ENCODE results near the gene AICDA. TPM values are rescaled to one million over a fixed set of nuclear protein-coding genes. Genes with fewer than 3 reads are reported as not detected.

AICDA gene
- total RNA-seq, 1 experiment from 2014 or later: not detected

- ChIA-PET CTCF (interaction anchor here (1.4 to 1.7 kb wide), 2 partner anchors 15 to 98 kb away, joined by 4 read pairs; no protein-coding TSS in a partner anchor), POLR2A (interaction anchor here (0.7 kb wide), 1 partner anchor 15 kb away, joined by 4 read pairs; no protein-coding TSS in a partner anchor), RAD21 (ENCODE audit: low non-redundant PET in 1 of 2, low total read pairs in 2 of 2, uncharacterized antibody in 2 of 2, unreplicated experiment in 2 of 2) (no interaction called here)
- no peak for TF ChIP-seq ZFX (IDR thresholded peaks at IDR 0.05)
- no peak for TF ChIP-seq CBX3 (IDR thresholded peaks at IDR 0.05; ENCODE audit: low read depth)
- no peak for TF ChIP-seq REST (IDR thresholded peaks at IDR 0.05; ENCODE audit: low read depth)
- TF ChIP-seq SIN3A (IDR thresholded peaks at IDR 0.05; ENCODE audit: low read depth): no peak
- TF ChIP-seq SRF (IDR thresholded peaks at IDR 0.05; ENCODE audit: low read depth): no peak
- no peak for TF ChIP-seq ELF1 (IDR thresholded peaks at IDR 0.05; ENCODE audit: borderline replicate concordance, low read depth)
- TF ChIP-seq ZBTB33 (IDR thresholded peaks at IDR 0.05; ENCODE audit: extremely low read depth, insufficient replicate concordance, low read length): no peak
- no peak for TF ChIP-seq CTCF (IDR thresholded peaks at IDR 0.05 in 2 of 3, conservative IDR thresholded peaks at IDR 0.05 in 1 of 3; ENCODE audit: borderline replicate concordance in 1 of 3, insufficient read depth in 1 of 3, low read depth in 2 of 3, low read length in 2 of 3)
- TF ChIP-seq JUND (IDR thresholded peaks at IDR 0.05): no peak
- no peak for TF ChIP-seq POLR2AphosphoS5 (IDR thresholded peaks at IDR 0.05; ENCODE audit: low read depth, low read length)
- no peak for TF ChIP-seq FOSL1 (IDR thresholded peaks at IDR 0.05; ENCODE audit: low read depth)
- no peak for TF ChIP-seq EZH2phosphoT487 (IDR thresholded peaks at IDR 0.05; ENCODE audit: borderline replicate concordance)
- TF ChIP-seq EGR1 (IDR thresholded peaks at IDR 0.05; ENCODE audit: low read depth): no peak
- no peak for TF ChIP-seq ATF3 (IDR thresholded peaks at IDR 0.05)
- TF ChIP-seq POLR2A (IDR thresholded peaks at IDR 0.05; ENCODE audit: borderline replicate concordance, extremely low read depth, insufficient read depth, insufficient read length): no peak
- no peak for TF ChIP-seq SP1 (IDR thresholded peaks at IDR 0.05; ENCODE audit: low read depth)
- no peak for TF ChIP-seq EZH2 (IDR thresholded peaks at IDR 0.05)
- TF ChIP-seq MAX (IDR thresholded peaks at IDR 0.05): no peak
- no peak for TF ChIP-seq ZNF274 (IDR thresholded peaks at IDR 0.05; ENCODE audit: low read depth, low read length)
- TF ChIP-seq RAD21 (IDR thresholded peaks at IDR 0.05; ENCODE audit: low read depth): no peak
- no peaks in the 10 kb centered on the region for H3K27me3 ChIP-seq (ENCODE audit: insufficient read depth, low read length)
- no peaks in the 10 kb centered on the region for H3K4me1 ChIP-seq (ENCODE audit: control insufficient read depth in 1 of 2, insufficient read depth in 2 of 2, low read length in 2 of 2)
- DNase-seq (ENCODE audit: low read depth, low spot score) (no peak), ATAC-seq (no peak)
- no peaks in the 10 kb centered on the region for H4K20me1 ChIP-seq (ENCODE audit: insufficient read depth)
- no peaks in the 10 kb centered on the region for H3K36me3 ChIP-seq (ENCODE audit: control insufficient read depth in 1 of 2, insufficient read depth in 2 of 2, low read length in 2 of 2)
- H2AFZ ChIP-seq (ENCODE audit: low read depth, low read length, poor library complexity, severe bottlenecking): no peak overlapping the region
- H3K27ac ChIP-seq (ENCODE audit: low read depth, low read length): no peak overlapping the region
- no peaks in the 10 kb centered on the region for H3K79me2 ChIP-seq (ENCODE audit: insufficient read depth, low read length)
- H3K4me3 ChIP-seq (replicated peaks in 1 of 2; ENCODE audit: low read depth in 1 of 2, low read length in 2 of 2): no peak overlapping the region
- H3K9me2 ChIP-seq (ENCODE audit: insufficient read depth): no peaks in the 10 kb centered on the region
- no TSS peak for BruUV-seq (replicated peaks)
- intact Hi-C loops (cut with micrococcal nuclease): no loop called here
- no peaks in the 10 kb centered on the region for H3K9me3 ChIP-seq (ENCODE audit: control insufficient read depth in 1 of 2, insufficient read depth in 1 of 2, low read depth in 1 of 2, low read length in 2 of 2)
- H3K9ac ChIP-seq (ENCODE audit: low read length): no peak overlapping the region
- H3K4me2 ChIP-seq (ENCODE audit: low read length): no peak overlapping the region
Measured at GRCh38 chr12:8642775-8643174, 30.1 kb upstream of the AICDA start.

All from HCT116 (cell line).